A673 (cell line): ENCODE results near the gene ANAPC5. TPM values are rescaled to one million over a fixed set of nuclear protein-coding genes. Genes with fewer than 3 reads are reported as not detected.

Experiments used
- BruUV-seq: library from RNA; stranded (reverse); fragments of 400-500 nt; replicated peaks from 2 replicates; lab custom pipeline; 2021; lab: Mats Ljungman, UMichigan
- CTCF ChIA-PET: fragments of 300-600 bp; sonication (Branson Sonifier 250); formaldehyde crosslinking; loops from one replicate; lab custom pipeline; 2022; ENCODE audit warnings: antibody characterized with exemption; lab: Charles Lee
- POLR2A ChIA-PET: fragments of 300-600 bp; sonication (Branson Sonifier 250); formaldehyde crosslinking; loops from one replicate; lab custom pipeline; 2022; ENCODE audit warnings: antibody characterized with exemption; ENCODE audit not compliant: low non-redundant PET; lab: Charles Lee
- DNase-seq: peaks from one replicate; pipeline ENCODE4 v3.0.0-alpha.2; 2015; ENCODE audit warnings: low spot score
- H3K27ac ChIP-seq: fragments of 200-600 bp; sonication (generic); 2 replicates; pipeline ENCODE4 v1.5.1; 2016; ENCODE audit warnings: mixed run types, low read depth, mild to moderate bottlenecking, mixed read lengths, antibody characterized with exemption, low read length; ENCODE audit not compliant: poor library complexity, severe bottlenecking
- H3K27me3 ChIP-seq: fragments of 200-600 bp; sonication (generic); replicated peaks from 2 replicates; pipeline ENCODE4 v1.6.1; 2017; ENCODE audit warnings: mixed run types, low read depth, mild to moderate bottlenecking, mixed read lengths, antibody characterized with exemption, low read length; ENCODE audit not compliant: insufficient read depth, poor library complexity
- H3K36me3 ChIP-seq: fragments of 200-600 bp; sonication (generic); 2 replicates; pipeline ENCODE4 v1.6.1; 2016; ENCODE audit warnings: mixed run types, mild to moderate bottlenecking, mixed read lengths, antibody characterized with exemption, low read length; ENCODE audit not compliant: insufficient read depth, poor library complexity, severe bottlenecking
- H3K4me1 ChIP-seq: fragments of 200-600 bp; sonication (generic); 2 replicates; pipeline ENCODE4 v1.6.1; 2017; ENCODE audit warnings: mixed run types, mild to moderate bottlenecking, mixed read lengths, antibody characterized with exemption, low read length; ENCODE audit not compliant: insufficient read depth, poor library complexity, severe bottlenecking
- H3K4me3 ChIP-seq: fragments of 200-600 bp; sonication (generic); 2 replicates; pipeline ENCODE4 v1.5.1; 2016; ENCODE audit warnings: low read depth, mixed run types, mild to moderate bottlenecking, mixed read lengths, low read length; ENCODE audit not compliant: poor library complexity, severe bottlenecking
- H3K9me3 ChIP-seq: fragments of 200-600 bp; sonication (generic); 2 replicates; pipeline ENCODE4 v1.6.1; 2016; ENCODE audit warnings: mixed run types, low read depth, mild to moderate bottlenecking, mixed read lengths, antibody characterized with exemption, low read length; ENCODE audit not compliant: poor library complexity, severe bottlenecking
- CTCF ChIP-seq: fragments of 300-800, 200-600 bp; sonication (generic); conservative IDR thresholded peaks from 2 replicates; pipeline ENCODE4 v1.5.1; 2017; ENCODE audit warnings: low read depth, mild to moderate bottlenecking, antibody characterized with exemption, low read length, moderate library complexity, mixed read lengths
- EZH2 ChIP-seq: fragments of 200-600 bp; sonication (generic); IDR thresholded peaks from 2 replicates; pipeline ENCODE4 v1.6.1; 2017; ENCODE audit warnings: borderline replicate concordance, low read depth, mild to moderate bottlenecking, mixed read lengths, antibody characterized with exemption, low read length; ENCODE audit not compliant: poor library complexity, severe bottlenecking
- intact Hi-C: fragments of 100-400 bp; cut with micrococcal nuclease; formaldehyde crosslinking; loops from one replicate; pipeline ENCODE4 v1.10.0; 2022; ENCODE audit not compliant: unreplicated experiment
- total RNA-seq: library from RNA; stranded (reverse); gene quantifications from 2 replicates; pipeline ENCODE4 v1.2.3, GENCODE V29; 2021

ANAPC5 gene
- total RNA-seq, 1 experiment from 2014 or later: 142 TPM

GRCh38 chr12:121288158-121288845, 63.9 kb downstream of the ANAPC5 start:
- H3K9me3 ChIP-seq: no peaks in the 10 kb centered on the region
- H3K4me1 ChIP-seq: no peaks in the 10 kb centered on the region
- H3K4me3 ChIP-seq: no peak overlapping the region
- CTCF ChIA-PET: no interaction called here
- intact Hi-C loops: no loop called here
- peaks cover 7% of the 10 kb centered on the region for H3K36me3 ChIP-seq
- no TSS peak for BruUV-seq
- POLR2A ChIA-PET: interaction anchor here (0.5 kb wide), 1 partner anchor 26 kb away, joined by 4 read pairs; no protein-coding TSS in a partner anchor
- no peak for DNase-seq
- no peaks in the 10 kb centered on the region for H3K27me3 ChIP-seq
- TF ChIP-seq CTCF (no peak), EZH2 (no peak)
- no peak overlapping the region for H3K27ac ChIP-seq

- Histone ChIP-seq H3K27ac (no peak overlapping the region), H3K27me3 (no peaks in the 10 kb centered on the region), H3K4me1 (no peaks in the 10 kb centered on the region), H3K4me3 (no peak overlapping the region), H3K36me3 (peaks cover 6% of the 10 kb centered on the region), H3K9me3 (no peaks in the 10 kb centered on the region)
- no peak for DNase-seq
- POLR2A ChIA-PET: no interaction called here
- TF ChIP-seq EZH2 (no peak), CTCF (no peak)
- BruUV-seq: no TSS peak
- intact Hi-C loops: no loop called here
- CTCF ChIA-PET: interaction anchor here (0.5 kb wide), 1 partner anchor 902 kb away, joined by 3 read pairs; no protein-coding TSS in a partner anchor
Measured at GRCh38 chr12:121287267-121287954, 64.8 kb downstream of the ANAPC5 start.

GRCh38 chr12:121285856-121286255, 66.4 kb downstream of the ANAPC5 start:
- Histone ChIP-seq H3K4me3 (no peak overlapping the region), H3K27ac (no peak overlapping the region), H3K9me3 (no peaks in the 10 kb centered on the region), H3K27me3 (no peaks in the 10 kb centered on the region), H3K4me1 (no peaks in the 10 kb centered on the region), H3K36me3 (no peaks in the 10 kb centered on the region)
- no TSS peak for BruUV-seq
- DNase-seq: no peak
- TF ChIP-seq CTCF (no peak), EZH2 (no peak)
- ChIA-PET POLR2A (no interaction called here), CTCF (no interaction called here)
- intact Hi-C loops: no loop called here
